Activated B cell treated with CpG ODN at 0.5 μM for 24 hours (primary cell): ENCODE data around the gene GALT. TPM values are rescaled to one million over a fixed set of nuclear protein-coding genes. Genes with fewer than 3 reads are reported as not detected.

Experiments used
- ATAC-seq: fragments of 200-7000 bp; cut with Tn5 transposase; one replicate; pipeline ENCODE4 v1.10.0; 2021; ENCODE audit warnings: low read depth, mild to moderate bottlenecking, moderate library complexity
- CTCF ChIA-PET: fragments of 350-600 bp; sonication (Branson Sonifier 250); formaldehyde crosslinking; loops from one replicate; lab custom pipeline; 2021; ENCODE audit warnings: antibody characterized with exemption; lab: Charles Lee
- POLR2A ChIA-PET: fragments of 350-600 bp; sonication (Branson Sonifier 250); formaldehyde crosslinking; loops from one replicate; lab custom pipeline; 2021; ENCODE audit warnings: antibody characterized with exemption; lab: Charles Lee
- DNase-seq: peaks from one replicate; pipeline ENCODE4 v3.0.0; 2022
- H3K27ac Mint-ChIP-seq: one replicate; pipeline ENCODE4 v1.8.0; 2020; ENCODE audit warnings: mixed read lengths
- H3K27me3 Mint-ChIP-seq: one replicate; pipeline ENCODE4 v1.8.0; 2021; ENCODE audit warnings: mixed read lengths
- H3K36me3 Mint-ChIP-seq: one replicate; pipeline ENCODE4 v1.8.0; 2021; ENCODE audit warnings: low read depth, mixed read lengths
- H3K4me1 Mint-ChIP-seq: one replicate; pipeline ENCODE4 v1.8.0; 2021; ENCODE audit warnings: mixed read lengths
- H3K4me3 Mint-ChIP-seq: one replicate; pipeline ENCODE4 v1.8.0; 2020; ENCODE audit warnings: mild to moderate bottlenecking, mixed read lengths
- H3K9me3 Mint-ChIP-seq: one replicate; pipeline ENCODE4 v1.8.0; 2020; ENCODE audit warnings: mixed read lengths
- CTCF ChIP-seq: fragments of 200-600 bp; IDR thresholded peaks from one replicate; pipeline ENCODE4 v1.8.0; 2022; ENCODE audit warnings: antibody characterized with exemption, mild to moderate bottlenecking
- intact Hi-C: fragments of 100-400 bp; cut with micrococcal nuclease; formaldehyde crosslinking; loops from one replicate; pipeline ENCODE4 v1.15.1; 2024
- total RNA-seq: library from RNA; stranded (reverse); gene quantifications from 2 replicates; pipeline ENCODE4 v1.2.3, GENCODE V29; 2022

Gene GALT
- total RNA-seq, 1 donor from 2014 or later = 62.5 TPM

DNA sequence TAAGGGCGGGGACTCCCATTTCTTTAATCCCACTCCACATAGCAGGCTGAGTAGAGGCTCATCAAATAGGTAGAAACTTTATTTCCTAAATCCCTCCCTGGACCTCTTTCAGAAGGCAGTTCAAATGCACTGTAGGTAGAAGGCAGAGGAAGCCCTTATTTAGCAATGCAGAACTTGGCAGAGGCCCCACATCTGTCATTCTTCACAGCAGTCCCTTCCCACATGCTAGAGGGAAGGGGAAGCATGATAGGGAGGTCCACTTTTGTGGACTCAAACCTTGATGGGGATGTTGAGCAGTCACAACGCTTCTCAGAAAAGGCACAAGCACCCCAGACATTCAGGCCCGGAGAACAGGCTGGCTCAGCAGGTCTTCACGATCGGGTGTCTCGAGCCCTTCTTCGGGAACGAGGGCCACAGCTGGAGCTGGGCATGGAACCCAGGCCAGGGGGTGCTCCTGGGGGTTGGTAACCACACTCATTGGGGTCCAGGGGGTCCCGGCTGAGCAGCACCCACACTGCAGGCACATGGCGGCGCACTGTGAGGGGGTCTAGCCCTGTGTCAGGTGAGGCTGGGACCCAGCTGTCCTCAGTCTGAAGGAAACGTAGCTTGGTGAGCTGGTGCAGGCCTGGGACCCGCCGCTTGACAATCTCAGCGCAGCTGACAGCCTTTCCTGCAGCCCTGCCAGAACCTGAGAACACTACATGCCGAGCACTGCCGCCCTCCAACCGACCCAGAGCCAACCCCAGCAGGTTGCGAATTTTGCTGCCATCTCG lies 35.9 kb upstream of the GALT start:
- H3K4me1 Mint-ChIP-seq = peaks cover 19% of the 10 kb centered on the region
- H3K4me3 Mint-ChIP-seq = no peak overlapping the region
- H3K36me3 Mint-ChIP-seq = peaks cover 17% of the 10 kb centered on the region
- no peaks in the 10 kb centered on the region for H3K9me3 Mint-ChIP-seq
- POLR2A ChIA-PET = interaction anchor here (0.5 to 6.8 kb wide), 3 partner anchors 10 to 1321 kb away, joined by 5 to 44 read pairs (median 21); partner anchors contain the start of genes DCTN3, NFX1 and SIGMAR1
- CTCF ChIA-PET = interaction anchor here (0.9 to 5.3 kb wide), 2 partner anchors 10 to 25 kb away, joined by 4 to 62 read pairs; partner anchors contain the start of genes DCTN3 and SIGMAR1
- H3K27ac Mint-ChIP-seq = no peak overlapping the region
- DNase-seq (no peak), ATAC-seq (no peak)
- intact Hi-C loops = loop anchor here (5.0 to 10.0 kb wide), 6 partner anchors 37 to 1204 kb away; partner anchors contain the start of genes DNAJB5, GALT, HINT2 and NOL6
- H3K27me3 Mint-ChIP-seq = no peaks in the 10 kb centered on the region
- no peak for TF ChIP-seq CTCF

GRCh38 chr9:34611251-34611810 lies 35.1 kb upstream of the GALT start:
- no peak for DNase-seq
- no peak for TF ChIP-seq CTCF

DNA sequence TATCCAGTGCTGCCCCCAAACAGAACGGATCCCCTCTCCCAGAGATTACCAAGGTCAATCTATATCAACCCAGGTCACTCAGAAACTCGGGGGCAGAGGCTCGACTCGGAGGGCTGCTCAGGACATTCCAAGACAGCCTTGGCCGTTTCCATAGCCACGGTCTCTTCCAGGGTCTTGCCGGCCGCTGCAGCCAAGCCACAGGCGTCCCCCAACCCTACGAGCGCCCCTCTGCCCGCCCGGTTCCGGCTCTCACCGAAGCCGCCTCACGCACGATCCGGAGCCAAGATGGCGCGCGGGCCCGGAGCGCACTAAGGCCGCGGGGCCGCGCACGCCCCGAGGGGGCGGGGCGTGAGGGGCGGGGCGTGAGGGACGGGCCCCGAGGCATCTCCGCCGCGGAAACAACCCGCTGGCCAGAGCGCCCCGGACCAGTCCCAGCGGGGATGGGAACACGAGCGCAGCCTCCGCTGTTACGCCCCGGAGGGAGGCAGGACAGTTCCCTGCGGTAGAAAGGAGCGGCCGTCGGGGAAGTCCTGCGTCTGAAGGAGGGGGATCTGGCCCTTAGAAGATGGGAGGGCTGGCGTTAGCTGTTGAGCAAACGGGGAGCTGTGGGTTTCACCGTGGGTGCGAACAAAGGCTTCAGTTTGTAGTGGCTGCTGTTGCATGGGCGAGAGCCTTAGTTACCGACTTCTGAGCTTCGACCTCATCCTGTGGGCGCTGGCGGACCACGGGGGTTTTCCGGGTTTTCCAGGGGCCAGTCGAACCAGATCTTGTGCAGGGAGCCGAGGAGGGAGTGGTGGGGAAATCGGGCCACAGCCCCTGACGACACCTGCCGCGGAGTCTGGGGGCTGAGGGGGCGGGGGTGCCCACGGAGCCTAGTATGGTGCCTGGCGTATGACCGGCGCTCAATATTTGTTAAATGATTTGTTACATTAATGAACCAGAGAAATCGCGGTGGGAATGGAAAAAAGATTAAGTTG lies 34.4 kb upstream of the GALT start, which contains the start of gene RPP25L:
RPP25L (minus strand) TSS at position 287 of the 977 bp plus-strand sequence. CDS start 801 bp downstream, outside the sequence.
- ChIA-PET POLR2A (interaction anchor here (0.6 to 6.8 kb wide), 7 partner anchors 8 to 157 kb away, joined by 3 to 44 read pairs (median 5); partner anchors contain the start of genes DCTN3, DNAI1, FAM219A and GALT), CTCF (interaction anchor here (0.8 to 5.3 kb wide), 5 partner anchors 8 to 90 kb away, joined by 3 to 62 read pairs (median 5); partner anchors contain the start of genes DCTN3 and SIGMAR1)
- peaks cover 19% of the 10 kb centered on the region for H3K4me1 Mint-ChIP-seq
- H3K27ac Mint-ChIP-seq = peak within 1 kb of the TSS; percentile 90
- H3K27me3 Mint-ChIP-seq = no peaks in the 10 kb centered on the region
- no peaks in the 10 kb centered on the region for H3K9me3 Mint-ChIP-seq
- DNase-seq = peak; percentile 90
- TF ChIP-seq CTCF = no peak
- intact Hi-C loops = loop anchor here (1.0 to 10.0 kb wide), 13 partner anchors 8 to 1203 kb away; partner anchors contain the start of genes DCTN3, DNAI1, DNAJB5 and FAM219A
- ATAC-seq = peak; percentile 96
- H3K36me3 Mint-ChIP-seq = peaks cover 32% of the 10 kb centered on the region
- H3K4me3 Mint-ChIP-seq = peak within 1 kb of the TSS; percentile 86

More at GRCh38 chr9:34611251-34611810, 35.1 kb upstream of the GALT start:
- Mint-ChIP-seq H3K4me1 (peaks cover 19% of the 10 kb centered on the region), H3K27me3 (no peaks in the 10 kb centered on the region), H3K9me3 (no peaks in the 10 kb centered on the region), H3K27ac (peak overlapping the region; percentile 90), H3K4me3 (peak overlapping the region; percentile 86), H3K36me3 (peaks cover 24% of the 10 kb centered on the region)
- ChIA-PET POLR2A (interaction anchor here (0.5 to 6.8 kb wide), 3 partner anchors 9 to 1321 kb away, joined by 5 to 44 read pairs (median 21); partner anchors contain the start of genes DCTN3, NFX1 and SIGMAR1), CTCF (interaction anchor here (0.9 to 5.3 kb wide), 2 partner anchors 9 to 24 kb away, joined by 4 to 62 read pairs; partner anchors contain the start of genes DCTN3 and SIGMAR1)
- ATAC-seq = peak; percentile 3
- intact Hi-C loops = loop anchor here (5.0 to 10.0 kb wide), 6 partner anchors 36 to 1203 kb away; partner anchors contain the start of genes DNAJB5, GALT, HINT2 and NOL6

DNA sequence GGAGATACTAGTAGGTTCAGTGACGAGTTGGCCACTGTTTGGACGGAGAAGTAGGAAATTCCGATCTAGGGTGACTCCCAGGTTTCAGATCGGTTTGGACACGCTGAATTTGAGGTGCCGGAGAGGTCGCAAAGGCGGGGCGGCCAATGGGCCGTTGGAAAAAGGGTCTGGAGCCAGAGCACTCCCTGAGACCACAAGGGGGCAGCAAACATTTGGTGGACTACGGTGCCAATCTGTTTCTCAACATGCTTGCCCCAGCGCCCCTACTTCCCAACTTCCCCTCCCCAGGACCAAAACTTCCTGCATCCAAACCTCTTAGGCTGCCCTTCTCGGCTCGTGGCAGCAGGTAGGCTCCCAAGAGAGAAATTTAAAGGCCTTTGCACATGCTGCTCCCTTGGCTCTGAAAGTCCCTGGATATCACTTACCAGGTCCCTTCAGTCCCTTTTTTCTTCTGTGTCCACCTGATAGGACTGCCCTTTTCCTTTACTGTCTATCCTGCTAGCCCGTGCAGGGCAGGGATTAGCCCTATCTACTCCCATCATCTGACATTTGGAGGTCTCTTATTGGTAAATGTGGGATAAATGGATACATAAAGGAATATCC lies 33.6 kb upstream of the GALT start:
- CTCF ChIA-PET = interaction anchor here (0.9 to 5.3 kb wide), 4 partner anchors 8 to 52 kb away, joined by 3 to 62 read pairs (median 4); partner anchors contain the start of genes DCTN3 and SIGMAR1
- H3K9me3 Mint-ChIP-seq = no peaks in the 10 kb centered on the region
- peak overlapping the region; percentile 62 for H3K27ac Mint-ChIP-seq
- H3K27me3 Mint-ChIP-seq = no peaks in the 10 kb centered on the region
- intact Hi-C loops = loop anchor here (1.0 to 10.0 kb wide), 13 partner anchors 7 to 1202 kb away; partner anchors contain the start of genes DCTN3, DNAI1, DNAJB5 and FAM219A
- ATAC-seq = peak; percentile 46
- peak; percentile 56 for DNase-seq
- H3K4me1 Mint-ChIP-seq = peaks cover 19% of the 10 kb centered on the region
- no peak for TF ChIP-seq CTCF
- H3K36me3 Mint-ChIP-seq = peaks cover 40% of the 10 kb centered on the region
- H3K4me3 Mint-ChIP-seq = peak overlapping the region; percentile 86
- POLR2A ChIA-PET = interaction anchor here (0.6 to 6.8 kb wide), 8 partner anchors 7 to 158 kb away, joined by 3 to 44 read pairs (median 4); partner anchors contain the start of genes DCTN3, DNAI1, FAM219A and GALT
